ENCODE measurements around the gene LAP3. TPM values are rescaled to one million over a fixed set of nuclear protein-coding genes. Genes with fewer than 3 reads are reported as not detected.

LAP3 gene
- total and polyA plus RNA-seq, 4 donors, result 57.5 to 178 (median 110) TPM

GRCh38 chr4:17657090-17657489, 80.1 kb downstream of the LAP3 start:
- 76% methylated on average over 1 of the region's 1 CpG for WGBS
- Histone ChIP-seq H3K4me1 (ENCODE audit: control insufficient read depth in 4 of 4, insufficient read depth in 4 of 4, low read length in 3 of 4) (no peaks in the 10 kb centered on the region), H3K9ac (ENCODE audit: low read depth in 1 of 2, low read length in 2 of 2) (no peak overlapping the region), H3K27ac (ENCODE audit: low read depth in 1 of 2, low read length in 2 of 2) (no peak overlapping the region), H3K4me3 (ENCODE audit: low read depth in 1 of 3, low read length in 3 of 3) (no peak overlapping the region), H3K27me3 (ENCODE audit: control insufficient read depth in 4 of 4, insufficient read depth in 4 of 4, low read length in 3 of 4) (no peaks in the 10 kb centered on the region), H3K9me3 (ENCODE audit: control insufficient read depth in 4 of 4, low read length in 3 of 4) (no peaks in the 10 kb centered on the region), H3K36me3 (ENCODE audit: control insufficient read depth in 4 of 4, insufficient read depth in 3 of 4, low read depth in 1 of 4, low read length in 3 of 4) (no peaks in the 10 kb centered on the region)
- no peak for DNase-seq (ENCODE audit: low spot score)
- TF ChIP-seq TAF1 (conservative IDR thresholded peaks at IDR 0.05), result no peak
- TF ChIP-seq EGR1 (IDR thresholded peaks at IDR 0.05; ENCODE audit: low read depth in 2 of 2), result no peak

Other genes starting within 250 kb of the LAP3 start
- gene QDPR, start 65.1 kb upstream of the LAP3 start, total RNA-seq, result 10 to 100 TPM; 38.0 to 94.3 TPM
- gene QDPR, start 65.1 kb upstream of the LAP3 start, polyA plus RNA-seq, result 100 to 1,000 TPM; 114 to 137 TPM
- gene CLRN2, start 62.0 kb upstream of the LAP3 start, total RNA-seq, result not detected
- under 1 TPM in 1 of 2 donors, not detected in 1; 0.19 TPM for gene CLRN2, start 62.0 kb upstream of the LAP3 start, polyA plus RNA-seq
- gene MED28, start 37.4 kb downstream of the LAP3 start, total RNA-seq, result 10 to 100 TPM in 1 of 2 donors, 1 to 10 TPM in 1; 8.5 to 26.8 TPM
- 1 to 10 TPM; 6.3 to 9.8 TPM for gene MED28, start 37.4 kb downstream of the LAP3 start, polyA plus RNA-seq
- not detected for gene FAM184B, start 204.4 kb downstream of the LAP3 start, total RNA-seq
- gene FAM184B, start 204.4 kb downstream of the LAP3 start, polyA plus RNA-seq, result under 1 TPM in 1 of 2 donors, not detected in 1; 0.01 TPM
- 10 to 100 TPM in 1 of 2 donors, 1 to 10 TPM in 1; 6.9 to 13.4 TPM for gene DCAF16, start 233.6 kb downstream of the LAP3 start, total RNA-seq
- gene DCAF16, start 233.6 kb downstream of the LAP3 start, polyA plus RNA-seq, result 1 to 10 TPM; 1.6 to 3.0 TPM
- gene NCAPG, start 233.8 kb downstream of the LAP3 start, total RNA-seq, result 10 to 100 TPM in 1 of 2 donors, under 1 TPM in 1; 0.08 to 45.2 TPM
- 1 to 10 TPM in 1 of 2 donors, under 1 TPM in 1; 0.44 to 1.4 TPM for gene NCAPG, start 233.8 kb downstream of the LAP3 start, polyA plus RNA-seq